ENCODE results near the gene CFAP97D1.

DNA sequence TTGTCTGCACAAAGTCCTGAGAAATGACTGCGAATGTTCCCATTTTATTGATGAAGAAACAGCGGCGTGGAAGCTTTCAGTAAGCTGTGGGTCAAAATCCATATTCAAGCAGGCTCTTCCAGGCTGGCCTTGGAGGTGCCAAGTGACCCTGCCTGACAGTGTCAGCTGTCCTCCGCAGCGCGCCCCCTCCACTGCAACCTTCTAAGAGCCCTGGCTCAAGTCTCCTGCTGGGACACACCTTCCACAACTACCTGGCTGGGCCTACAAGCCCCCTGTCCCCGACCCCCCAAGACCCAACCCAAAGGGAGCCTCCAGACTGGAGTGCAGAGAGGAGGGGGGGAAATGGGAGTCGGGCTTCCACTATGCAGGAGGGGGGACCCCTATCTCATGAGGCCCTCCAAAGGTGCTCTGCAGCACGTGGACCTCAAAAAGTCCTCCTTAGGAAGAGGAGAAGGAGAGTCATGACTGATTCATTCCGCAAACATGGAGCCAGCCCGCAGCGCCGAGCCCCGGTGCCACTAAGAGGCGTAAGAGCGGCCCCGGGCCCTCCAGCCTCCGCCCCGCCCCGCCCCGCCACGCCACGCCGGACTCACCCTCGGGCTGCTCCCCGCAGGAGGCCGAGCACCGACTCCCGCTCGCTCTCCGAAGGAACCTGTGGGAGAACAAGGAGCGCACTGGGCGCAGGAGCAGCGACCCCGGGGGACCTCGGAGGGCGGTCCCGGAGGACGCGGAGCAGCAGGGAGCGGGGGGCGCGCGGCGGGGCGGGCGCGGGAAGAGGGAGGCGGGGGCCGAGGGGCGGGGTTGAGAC, 52.1 kb downstream of the CFAP97D1 start:
- TF ChIP-seq, protein P1, sequence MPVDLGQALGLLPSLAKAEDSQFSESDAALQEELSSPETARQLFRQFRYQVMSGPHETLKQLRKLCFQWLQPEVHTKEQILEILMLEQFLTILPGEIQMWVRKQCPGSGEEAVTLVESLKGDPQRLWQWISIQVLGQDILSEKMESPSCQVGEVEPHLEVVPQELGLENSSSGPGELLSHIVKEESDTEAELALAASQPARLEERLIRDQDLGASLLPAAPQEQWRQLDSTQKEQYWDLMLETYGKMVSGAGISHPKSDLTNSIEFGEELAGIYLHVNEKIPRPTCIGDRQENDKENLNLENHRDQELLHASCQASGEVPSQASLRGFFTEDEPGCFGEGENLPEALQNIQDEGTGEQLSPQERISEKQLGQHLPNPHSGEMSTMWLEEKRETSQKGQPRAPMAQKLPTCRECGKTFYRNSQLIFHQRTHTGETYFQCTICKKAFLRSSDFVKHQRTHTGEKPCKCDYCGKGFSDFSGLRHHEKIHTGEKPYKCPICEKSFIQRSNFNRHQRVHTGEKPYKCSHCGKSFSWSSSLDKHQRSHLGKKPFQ (tag by site-specific recombination; IDR thresholded peaks at IDR 0.05), result no peak
- TF ChIP-seq ZNF449 (tag by site-specific recombination; IDR thresholded peaks at IDR 0.05) (no peak), CTCF (tag by site-specific recombination; IDR thresholded peaks at IDR 0.05) (0 out of 2 replicates have a peak, but pooled peaks have one; percentile 35), ZNF600 (tag by site-specific recombination; IDR thresholded peaks at IDR 0.05) (no peak), ZNF76 (tag by site-specific recombination; IDR thresholded peaks at IDR 0.05; ENCODE audit: borderline replicate concordance, low read depth) (no peak), ZNF518A (tag by site-specific recombination; conservative IDR thresholded peaks at IDR 0.05; ENCODE audit: low read depth) (no peak), ZNF121 (tag by site-specific recombination; IDR thresholded peaks at IDR 0.05) (no peak), GLI2 (tag by site-specific recombination; IDR thresholded peaks at IDR 0.05; ENCODE audit: borderline replicate concordance, low read depth) (no peak)
- TF ChIP-seq, protein P2, sequence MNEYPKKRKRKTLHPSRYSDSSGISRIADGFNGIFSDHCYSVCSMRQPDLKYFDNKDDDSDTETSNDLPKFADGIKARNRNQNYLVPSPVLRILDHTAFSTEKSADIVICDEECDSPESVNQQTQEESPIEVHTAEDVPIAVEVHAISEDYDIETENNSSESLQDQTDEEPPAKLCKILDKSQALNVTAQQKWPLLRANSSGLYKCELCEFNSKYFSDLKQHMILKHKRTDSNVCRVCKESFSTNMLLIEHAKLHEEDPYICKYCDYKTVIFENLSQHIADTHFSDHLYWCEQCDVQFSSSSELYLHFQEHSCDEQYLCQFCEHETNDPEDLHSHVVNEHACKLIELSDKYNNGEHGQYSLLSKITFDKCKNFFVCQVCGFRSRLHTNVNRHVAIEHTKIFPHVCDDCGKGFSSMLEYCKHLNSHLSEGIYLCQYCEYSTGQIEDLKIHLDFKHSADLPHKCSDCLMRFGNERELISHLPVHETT (tag by site-specific recombination; IDR thresholded peaks at IDR 0.05), result no peak

Data from HEK293 (cell line).